HEK293 (cell line): ENCODE measurements around the gene CPAMD8.

Experiments used
- ATF2 ChIP-seq: fragments of 450-650 bp; formaldehyde crosslinking; IDR thresholded peaks from 2 replicates; pipeline ENCODE4 v1.5.1; 2016; ENCODE audit warnings: missing biosample characterization, missing genetic modification characterization, low read depth
- CTCF ChIP-seq: fragments of 450-650 bp; formaldehyde crosslinking; IDR thresholded peaks from 2 replicates; pipeline ENCODE4 v1.5.1; 2016; ENCODE audit warnings: missing biosample characterization, missing genetic modification characterization
- REST ChIP-seq: fragments of 450-650 bp; formaldehyde crosslinking; IDR thresholded peaks from 2 replicates; pipeline ENCODE4 v1.5.1; 2016; ENCODE audit warnings: missing biosample characterization, missing genetic modification characterization
- TCF7L2 ChIP-seq: IDR thresholded peaks from 2 replicates; pipeline ENCODE4 v1.6.1; 2011; ENCODE audit warnings: low read depth, mild to moderate bottlenecking, inconsistent platforms, low read length, moderate library complexity, borderline replicate concordance
- ZBTB17 ChIP-seq: fragments of 450-650 bp; formaldehyde crosslinking; IDR thresholded peaks from 2 replicates; pipeline ENCODE4 v1.5.1; 2016; ENCODE audit warnings: missing biosample characterization, missing genetic modification characterization
- ZNF280C ChIP-seq: fragments of 450-650 bp; formaldehyde crosslinking; IDR thresholded peaks from 2 replicates; pipeline ENCODE4 v1.5.1; 2016; ENCODE audit warnings: missing biosample characterization, missing genetic modification characterization
- ZNF292 ChIP-seq: fragments of 450-650 bp; formaldehyde crosslinking; IDR thresholded peaks from 2 replicates; pipeline ENCODE4 v1.5.1; 2016; ENCODE audit warnings: low read depth, missing biosample characterization, missing genetic modification characterization, borderline replicate concordance
- ZNF302 ChIP-seq: fragments of 450-650 bp; formaldehyde crosslinking; IDR thresholded peaks from 2 replicates; pipeline ENCODE4 v1.5.1; 2016; ENCODE audit warnings: missing biosample characterization, missing genetic modification characterization, low read depth
- ZNF398 ChIP-seq: fragments of 450-650 bp; formaldehyde crosslinking; IDR thresholded peaks from 2 replicates; pipeline ENCODE4 v1.5.1; 2017; ENCODE audit warnings: missing biosample characterization, missing genetic modification characterization
- ZNF544 ChIP-seq: fragments of 450-650 bp; formaldehyde crosslinking; IDR thresholded peaks from 2 replicates; pipeline ENCODE4 v1.5.0; 2017; ENCODE audit warnings: missing biosample characterization, missing genetic modification characterization
- ZNF658 ChIP-seq: fragments of 450-650 bp; formaldehyde crosslinking; IDR thresholded peaks from 2 replicates; pipeline ENCODE4; 2016; ENCODE audit warnings: missing biosample characterization, missing genetic modification characterization

GRCh38 chr19:16867211-16867610, 159.4 kb downstream of the CPAMD8 start:
- TF ChIP-seq REST (tag by site-specific recombination): no peak
- no peak for TF ChIP-seq ZNF280C
- TF ChIP-seq ZNF544 (tag by site-specific recombination): no peak
- TF ChIP-seq TCF7L2: no peak
- TF ChIP-seq ZBTB17 (tag by site-specific recombination): no peak
- no peak for TF ChIP-seq CTCF (tag by site-specific recombination)
- no peak for TF ChIP-seq ZNF398 (tag by site-specific recombination)
- TF ChIP-seq ATF2: no peak
- TF ChIP-seq ZNF292: no peak
- TF ChIP-seq ZNF302 (tag by site-specific recombination): no peak
- no peak for TF ChIP-seq ZNF658 (tag by site-specific recombination)
